ENCODE data around the gene WASHC2C.
"Not testable (repeated sequence)": the region's sequence is repeated elsewhere in the genome, so short reads cannot be mapped to it uniquely, and the experiment has no call there.

- TF ChIP-seq CTCF (IDR thresholded peaks at IDR 0.05); EZH2 (IDR thresholded peaks at IDR 0.05; ENCODE audit: borderline replicate concordance, insufficient read depth, low read depth, low read length, poor library complexity, severe bottlenecking): not testable (repeated sequence)
Measured at GRCh38 chr10:45803060-45804010, 76.3 kb downstream of the WASHC2C start.
